Keratinocyte (primary cell): ENCODE results near the gene ANKRD55. TPM values are rescaled to one million over a fixed set of nuclear protein-coding genes. Genes with fewer than 3 reads are reported as not detected.
"Not testable (repeated sequence)": the region's sequence is repeated elsewhere in the genome, so short reads cannot be mapped to it uniquely, and the experiment has no call there.

Experiments used
- DNase-seq: peaks from one replicate; pipeline ENCODE4 v3.0.0-alpha.2; 2011; ENCODE audit warnings: low read depth, missing footprints, low spot score
- FAIRE-seq: peaks from 2 replicates; lab custom pipeline; 2011; peaks lifted over from hg19 to GRCh38; lab: Jason Lieb, UNC
- H2AFZ ChIP-seq: 2 replicates; pipeline ENCODE4 v1.6.0; 2012; ENCODE audit warnings: low read length, control low read depth, inconsistent platforms; ENCODE audit not compliant: control insufficient read depth
- H3K27ac ChIP-seq: 2 replicates; pipeline ENCODE4 v1.5.1; 2011; ENCODE audit warnings: low read length; ENCODE audit not compliant: control insufficient read depth, insufficient read depth
- H3K27me3 ChIP-seq: 3 replicates; pipeline ENCODE4 v1.6.0; 2011; ENCODE audit warnings: low read length; ENCODE audit not compliant: control insufficient read depth, insufficient read depth; ENCODE audit errors: extremely low read depth
- H3K36me3 ChIP-seq, 2 experiments: 2 replicates in 1 of 2; 3 replicates in 1 of 2; pipeline ENCODE4 v1.5.1; 2011; ENCODE audit warnings: low read length in 2 of 2, mild to moderate bottlenecking in 1 of 2; ENCODE audit not compliant: control insufficient read depth in 2 of 2, insufficient read depth in 2 of 2; ENCODE audit errors: extremely low read depth in 1 of 2
- H3K4me1 ChIP-seq: 3 replicates; pipeline ENCODE4 v1.5.1; 2011; ENCODE audit warnings: low read length; ENCODE audit not compliant: control insufficient read depth, insufficient read depth; ENCODE audit errors: extremely low read depth
- H3K4me2 ChIP-seq: 3 replicates; pipeline ENCODE4 v1.6.0; 2011; ENCODE audit warnings: low read depth, low read length; ENCODE audit not compliant: control insufficient read depth, insufficient read depth; ENCODE audit errors: extremely low read depth
- H3K4me3 ChIP-seq, 3 experiments: fragments of 200-600 bp in 1 of 3; sonication (generic) in 1 of 3; 2 replicates in 2 of 3; 3 replicates in 1 of 3; pipeline ENCODE4 v1.5.1; 2011 to 2016; ENCODE audit warnings: low read length in 3 of 3, mild to moderate bottlenecking in 3 of 3, control low read depth in 2 of 3, inconsistent platforms in 1 of 3, low read depth in 1 of 3, mixed read lengths in 1 of 3, mixed run types in 1 of 3, moderate library complexity in 1 of 3; ENCODE audit not compliant: control insufficient read depth in 2 of 3, insufficient read depth in 2 of 3; ENCODE audit errors: extremely low read depth in 1 of 3
- H3K79me2 ChIP-seq: 2 replicates; pipeline ENCODE4 v1.6.0; 2012; ENCODE audit warnings: low read length; ENCODE audit not compliant: control insufficient read depth, insufficient read depth
- H3K9ac ChIP-seq: 3 replicates; pipeline ENCODE4 v1.6.0; 2011; ENCODE audit warnings: low read length; ENCODE audit not compliant: control insufficient read depth, insufficient read depth; ENCODE audit errors: extremely low read depth
- H3K9me1 ChIP-seq: 3 replicates; pipeline ENCODE4 v1.6.0; 2011; ENCODE audit warnings: low read length; ENCODE audit not compliant: control insufficient read depth, insufficient read depth; ENCODE audit errors: extremely low read depth
- H3K9me3 ChIP-seq: 2 replicates; pipeline ENCODE4 v1.5.1; 2012; ENCODE audit warnings: low read depth, low read length; ENCODE audit not compliant: control insufficient read depth
- H4K20me1 ChIP-seq: 3 replicates; pipeline ENCODE4 v1.6.0; 2011; ENCODE audit warnings: low read length; ENCODE audit not compliant: control insufficient read depth, insufficient read depth; ENCODE audit errors: extremely low read depth
- EZH2 ChIP-seq: IDR thresholded peaks from one replicate; pipeline ENCODE4 v1.6.1; 2012; ENCODE audit warnings: inconsistent platforms, mild to moderate bottlenecking, low read length, moderate library complexity
- dilution Hi-C: fragments of 300-500 bp; cut with MboI; formaldehyde crosslinking; loops from one replicate; pipeline ENCODE4 v1.7.0; 2020; ENCODE audit warnings: low sequenced_read_pairs; ENCODE audit not compliant: extremely low pct_ligation_motif_present
- polyA plus RNA-seq, 5 experiments: library from polyadenylated mRNA; depleted of rRNA in 3 of 5; stranded (reverse) in 3 of 5; stranded (forward) in 1 of 5; unstranded in 1 of 5; fragments of >200 nt; gene quantifications; 1 replicate in 1 of 5; 2 replicates in 3 of 5; 3 replicates in 1 of 5; pipeline versions ENCODE4 v1.2.1 to v1.2.3, GENCODE V29; 2011 to 2012; ENCODE audit warnings: missing spikeins in 2 of 5, low read depth in 1 of 5, low replicate concordance in 1 of 5
- TF ChIP-seq, protein P1 (sequence below), 3 experiments: IDR thresholded peaks in 1 of 3; conservative IDR thresholded peaks in 1 of 3; optimal IDR thresholded peaks in 1 of 3; 2 replicates in 2 of 3; 3 replicates in 1 of 3; pipeline versions ENCODE3 to v1.5.1; 2011; ENCODE audit warnings: low read length in 3 of 3, mild to moderate bottlenecking in 3 of 3, moderate library complexity in 2 of 3, control low read depth in 1 of 3, inconsistent platforms in 1 of 3; ENCODE audit not compliant: insufficient read depth in 2 of 3; ENCODE audit errors: extremely low read depth in 1 of 3

ANKRD55 gene
- polyA plus RNA-seq, 1 donor (not counting 4 experiments of a cell fraction or from before 2014, with no cell fraction given) = not detected

DNA sequence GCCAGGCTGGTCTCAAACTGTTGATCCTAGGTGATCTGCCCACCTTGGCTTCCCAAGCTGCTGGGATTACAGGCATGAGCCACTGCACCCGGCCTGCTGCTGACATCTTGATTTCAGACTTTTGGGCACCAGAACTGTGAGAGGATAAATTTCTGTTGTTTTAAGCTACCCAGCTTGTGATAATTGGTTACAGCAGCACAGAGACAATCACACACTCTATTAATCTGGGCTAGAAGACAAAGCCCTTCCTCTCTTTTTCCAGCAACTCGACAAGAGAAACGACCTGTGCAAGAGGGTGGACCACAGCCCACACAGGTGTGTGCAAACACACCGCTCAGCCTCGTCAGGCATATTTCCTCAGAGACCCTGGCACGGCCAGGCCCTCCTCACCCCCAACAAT lies 4.5 kb downstream of the ANKRD55 start:
- no peak for FAIRE-seq
- dilution Hi-C loops = no loop called here

DNA sequence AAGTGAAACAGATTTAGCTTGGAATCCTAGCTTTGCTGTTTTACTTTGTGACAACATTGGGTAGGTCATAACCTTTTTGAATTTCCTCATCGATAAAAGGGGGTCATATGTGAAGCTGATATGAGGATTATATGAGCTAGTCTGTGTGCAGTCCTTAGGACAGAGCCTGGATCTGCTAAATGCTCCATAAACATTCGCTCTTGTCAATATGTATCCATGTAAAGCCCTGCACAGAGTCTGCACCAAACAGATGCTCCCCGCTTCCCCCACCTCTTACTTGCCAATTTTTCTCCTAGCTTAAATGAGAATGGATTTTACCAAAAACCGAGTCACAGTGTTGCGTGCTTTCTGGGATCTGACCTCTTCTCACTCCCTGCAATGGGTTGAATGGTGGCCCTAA lies 5.4 kb downstream of the ANKRD55 start:
- no peak overlapping the region for H3K4me3 ChIP-seq
- dilution Hi-C loops = no loop called here
- H3K36me3 ChIP-seq = no peaks in the 10 kb centered on the region
- H3K9me3 ChIP-seq = no peaks in the 10 kb centered on the region
- no peak overlapping the region for H2AFZ ChIP-seq
- no peaks in the 10 kb centered on the region for H3K9me1 ChIP-seq
- no peaks in the 10 kb centered on the region for H3K4me1 ChIP-seq
- no peaks in the 10 kb centered on the region for H3K79me2 ChIP-seq
- no peak overlapping the region for H3K9ac ChIP-seq
- DNase-seq (no peak), FAIRE-seq (no peak)
- H3K27ac ChIP-seq = no peak overlapping the region
- H4K20me1 ChIP-seq = no peaks in the 10 kb centered on the region
- no peak overlapping the region for H3K4me2 ChIP-seq
- TF ChIP-seq, protein P1, sequence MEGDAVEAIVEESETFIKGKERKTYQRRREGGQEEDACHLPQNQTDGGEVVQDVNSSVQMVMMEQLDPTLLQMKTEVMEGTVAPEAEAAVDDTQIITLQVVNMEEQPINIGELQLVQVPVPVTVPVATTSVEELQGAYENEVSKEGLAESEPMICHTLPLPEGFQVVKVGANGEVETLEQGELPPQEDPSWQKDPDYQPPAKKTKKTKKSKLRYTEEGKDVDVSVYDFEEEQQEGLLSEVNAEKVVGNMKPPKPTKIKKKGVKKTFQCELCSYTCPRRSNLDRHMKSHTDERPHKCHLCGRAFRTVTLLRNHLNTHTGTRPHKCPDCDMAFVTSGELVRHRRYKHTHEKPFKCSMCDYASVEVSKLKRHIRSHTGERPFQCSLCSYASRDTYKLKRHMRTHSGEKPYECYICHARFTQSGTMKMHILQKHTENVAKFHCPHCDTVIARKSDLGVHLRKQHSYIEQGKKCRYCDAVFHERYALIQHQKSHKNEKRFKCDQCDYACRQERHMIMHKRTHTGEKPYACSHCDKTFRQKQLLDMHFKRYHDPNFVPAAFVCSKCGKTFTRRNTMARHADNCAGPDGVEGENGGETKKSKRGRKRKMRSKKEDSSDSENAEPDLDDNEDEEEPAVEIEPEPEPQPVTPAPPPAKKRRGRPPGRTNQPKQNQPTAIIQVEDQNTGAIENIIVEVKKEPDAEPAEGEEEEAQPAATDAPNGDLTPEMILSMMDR (optimal IDR thresholded peaks at IDR 0.05 in 1 of 3, IDR thresholded peaks at IDR 0.05 in 1 of 3, conservative IDR thresholded peaks at IDR 0.05 in 1 of 3; ENCODE audit: extremely low read depth in 1 of 3, insufficient read depth in 2 of 3, low read length in 3 of 3) = no peak
- TF ChIP-seq EZH2 = no peak
- peaks cover 2% of the 10 kb centered on the region for H3K27me3 ChIP-seq

More for the DNA sequence above, 4.5 kb downstream of the ANKRD55 start:
- TF ChIP-seq EZH2 = no peak
- TF ChIP-seq, protein P1 (optimal IDR thresholded peaks at IDR 0.05 in 1 of 3, IDR thresholded peaks at IDR 0.05 in 1 of 3, conservative IDR thresholded peaks at IDR 0.05 in 1 of 3; ENCODE audit: extremely low read depth in 1 of 3, insufficient read depth in 2 of 3, low read length in 3 of 3) = no peak
- Histone ChIP-seq H3K4me3 (no peak overlapping the region), H3K9me3 (no peaks in the 10 kb centered on the region), H3K36me3 (no peaks in the 10 kb centered on the region), H3K4me2 (no peak overlapping the region), H2AFZ (no peak overlapping the region), H3K4me1 (no peaks in the 10 kb centered on the region), H3K79me2 (no peaks in the 10 kb centered on the region), H3K9me1 (no peaks in the 10 kb centered on the region), H3K27ac (no peak overlapping the region), H3K9ac (no peak overlapping the region), H3K27me3 (peaks cover 10% of the 10 kb centered on the region), H4K20me1 (no peaks in the 10 kb centered on the region)
- no peak for DNase-seq

DNA sequence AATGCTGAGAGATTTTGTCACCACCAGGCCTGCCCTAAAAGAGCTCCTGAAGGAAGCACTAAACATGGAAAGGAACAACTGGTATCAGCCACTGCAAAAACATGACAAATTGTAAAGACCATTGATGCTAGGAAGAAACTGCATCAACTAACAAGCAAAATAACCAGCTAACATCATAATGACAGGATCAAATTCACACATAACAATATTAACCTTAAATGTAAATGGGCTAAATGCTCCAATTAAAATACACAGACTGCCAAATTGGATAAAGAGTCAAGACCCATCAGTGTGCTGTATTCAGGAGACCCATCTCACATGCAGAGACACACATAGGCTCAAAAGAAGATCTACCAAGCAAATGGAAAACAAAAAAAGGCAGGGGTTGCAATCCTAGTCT lies 9.8 kb downstream of the ANKRD55 start:
- H3K79me2 ChIP-seq, FAIRE-seq, dilution Hi-C loops, H3K4me1 ChIP-seq, H4K20me1 ChIP-seq, H3K9me3 ChIP-seq, DNase-seq, H3K27ac ChIP-seq, H3K4me3 ChIP-seq, H3K9ac ChIP-seq, H3K27me3 ChIP-seq, H3K9me1 ChIP-seq, H3K36me3 ChIP-seq, H2AFZ ChIP-seq, H3K4me2 ChIP-seq: not testable (repeated sequence)

DNA sequence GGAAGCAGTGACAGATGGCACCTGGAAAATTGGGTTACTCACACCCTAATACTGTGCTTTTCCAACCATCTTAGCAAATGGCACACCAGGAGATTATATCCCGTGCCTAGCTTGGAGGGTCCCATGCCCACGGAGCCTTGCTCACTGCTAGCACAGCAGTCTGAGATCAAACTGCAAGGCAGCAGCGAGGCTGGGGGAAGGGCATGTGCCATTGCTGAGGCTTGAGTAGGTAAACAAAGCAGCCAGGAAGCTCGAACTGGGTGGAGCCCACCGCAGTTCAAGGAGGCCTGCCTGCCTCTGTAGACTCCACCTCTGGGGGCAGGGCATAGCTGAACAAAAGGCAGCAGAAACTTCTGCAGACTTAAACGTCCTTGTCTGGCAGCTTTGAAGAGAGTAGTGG lies 11.5 kb downstream of the ANKRD55 start:
- H3K36me3 ChIP-seq, H3K4me2 ChIP-seq, H4K20me1 ChIP-seq, DNase-seq, H3K9me3 ChIP-seq, H3K27me3 ChIP-seq, H3K9me1 ChIP-seq, H3K9ac ChIP-seq, H2AFZ ChIP-seq, dilution Hi-C loops, H3K4me3 ChIP-seq, H3K27ac ChIP-seq, H3K4me1 ChIP-seq, H3K79me2 ChIP-seq, FAIRE-seq: not testable (repeated sequence)
